Measurements from ENCODE around the gene PDK4. TPM values are rescaled to one million over a fixed set of nuclear protein-coding genes. Genes with fewer than 3 reads are reported as not detected.
"Not testable (repeated sequence)": the region's sequence is repeated elsewhere in the genome, so short reads cannot be mapped to it uniquely, and the experiment has no call there.

The PDK4 gene
- total RNA-seq, 2 experiments from 2014 or later = not detected

DNA sequence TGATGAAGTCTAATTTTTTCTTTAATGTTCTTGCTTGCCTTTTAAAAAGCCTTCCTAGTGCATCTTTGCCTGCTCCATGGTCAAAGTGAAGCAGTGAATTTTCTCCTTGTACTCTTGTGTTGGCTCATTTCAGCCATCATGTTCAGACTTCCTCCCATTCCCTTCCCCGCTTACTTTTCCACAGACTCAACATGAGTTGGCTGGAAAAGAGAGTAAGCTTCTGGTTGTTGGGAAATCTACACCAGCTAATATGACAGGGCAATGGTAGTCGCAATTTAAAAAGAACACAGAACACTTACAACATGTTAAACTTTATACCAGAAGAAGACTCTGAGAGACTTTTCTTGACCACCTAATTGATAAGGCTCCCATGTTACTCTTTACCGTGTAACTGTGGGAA, 24.3 kb upstream of the PDK4 start:
- CTCF ChIA-PET = interaction anchor here (0.7 kb wide), 1 partner anchor 65 kb away, joined by 3 read pairs; no protein-coding TSS in a partner anchor
- Mint-ChIP-seq H3K27ac (no peak overlapping the region), H3K36me3 (ENCODE audit: low read depth) (no peaks in the 10 kb centered on the region), H3K4me3 (no peak overlapping the region), H3K4me1 (no peaks in the 10 kb centered on the region), H3K9me3 (ENCODE audit: low read depth) (no peaks in the 10 kb centered on the region), H3K27me3 (peaks cover 2% of the 10 kb centered on the region)
- ATAC-seq = no peak
- no peak for DNase-seq
- POLR2A ChIA-PET = no interaction called here
- intact Hi-C loops (cut with DNase I, micrococcal nuclease) = no loop called here

DNA sequence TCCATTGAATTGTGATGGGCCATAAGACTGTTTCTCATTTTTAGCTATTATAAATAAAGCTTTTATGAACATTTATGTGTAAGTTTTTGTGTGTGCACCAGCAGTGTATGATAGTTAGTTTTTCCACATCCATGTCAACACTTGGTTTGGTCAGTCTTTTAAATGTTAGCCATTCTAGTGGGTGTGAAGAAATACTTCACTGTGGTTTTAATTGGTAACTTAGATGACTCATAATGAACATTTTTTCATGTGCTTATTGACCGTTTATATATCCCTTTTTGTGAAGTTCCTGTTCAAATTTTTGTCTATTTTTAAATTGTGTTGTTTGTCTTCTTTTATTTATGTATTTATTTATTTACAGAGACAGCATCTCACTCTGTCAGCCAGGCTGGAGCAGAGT, 23.6 kb upstream of the PDK4 start:
- no peak for ATAC-seq
- intact Hi-C loops (cut with DNase I, micrococcal nuclease) = no loop called here
- H3K4me1 Mint-ChIP-seq = no peaks in the 10 kb centered on the region

DNA sequence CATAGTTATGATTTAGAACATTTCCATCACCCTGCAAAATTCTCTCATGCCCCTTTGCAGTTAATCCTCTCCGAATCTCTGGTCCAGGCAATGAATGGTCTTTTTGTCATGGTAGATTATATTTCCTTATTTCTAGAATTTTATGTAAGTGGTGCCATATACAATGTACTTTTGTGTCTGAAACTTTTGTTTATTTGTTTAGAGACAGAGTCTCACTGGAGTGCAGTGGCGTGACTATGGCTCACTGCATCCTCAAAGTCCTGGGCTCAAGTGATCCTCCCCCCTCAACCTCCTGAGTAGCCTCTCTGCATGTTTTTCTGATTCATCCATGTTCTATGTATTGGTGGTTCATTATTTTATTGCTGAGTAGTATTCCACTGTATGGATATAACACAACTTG, 23.2 kb upstream of the PDK4 start:
- ChIA-PET POLR2A (no interaction called here), CTCF (interaction anchor here (0.6 kb wide), 1 partner anchor 59 kb away, joined by 4 read pairs; no protein-coding TSS in a partner anchor)
- intact Hi-C loops (cut with DNase I, micrococcal nuclease) = no loop called here
- H3K4me3 Mint-ChIP-seq = no peak overlapping the region
- no peak overlapping the region for H3K27ac Mint-ChIP-seq
- no peaks in the 10 kb centered on the region for H3K4me1 Mint-ChIP-seq
- H3K27me3 Mint-ChIP-seq = no peaks in the 10 kb centered on the region
- DNase-seq (no peak), ATAC-seq (no peak)
- H3K9me3 Mint-ChIP-seq (ENCODE audit: low read depth) = peaks cover 3% of the 10 kb centered on the region
- no peaks in the 10 kb centered on the region for H3K36me3 Mint-ChIP-seq (ENCODE audit: low read depth)

More for the DNA sequence above, 23.6 kb upstream of the PDK4 start:
- H3K4me3 Mint-ChIP-seq = no peak overlapping the region
- no peak overlapping the region for H3K27ac Mint-ChIP-seq
- DNase-seq = no peak
- CTCF ChIA-PET = interaction anchor here (0.6 kb wide), 1 partner anchor 60 kb away, joined by 4 read pairs; no protein-coding TSS in a partner anchor
- peaks cover under 1% of the 10 kb centered on the region for H3K27me3 Mint-ChIP-seq
- POLR2A ChIA-PET = no interaction called here
- no peaks in the 10 kb centered on the region for H3K9me3 Mint-ChIP-seq (ENCODE audit: low read depth)
- no peaks in the 10 kb centered on the region for H3K36me3 Mint-ChIP-seq (ENCODE audit: low read depth)

DNA sequence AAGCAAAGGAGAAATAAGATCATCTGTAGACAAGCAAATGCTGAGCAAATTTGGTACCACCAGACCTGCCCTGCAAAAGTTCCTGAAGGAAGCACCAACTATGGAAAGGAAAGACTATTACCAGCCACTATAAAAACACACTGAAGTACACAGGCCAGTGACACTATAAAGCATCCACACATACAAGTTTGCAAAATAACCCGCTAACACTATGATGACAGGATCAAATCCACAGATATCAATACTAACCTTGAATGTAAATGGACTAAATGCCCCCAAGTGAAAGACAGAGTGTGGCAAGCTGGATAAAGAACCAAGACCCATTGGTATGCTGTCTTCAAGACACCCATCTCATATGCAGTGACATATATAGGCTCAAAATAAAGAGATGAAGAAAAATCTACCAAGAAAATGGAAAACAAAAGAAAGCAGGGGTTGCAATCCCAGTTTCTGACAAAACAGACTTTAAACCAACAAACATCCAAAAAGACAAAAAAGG, 18.2 kb upstream of the PDK4 start:
- H3K4me1 Mint-ChIP-seq = no peaks in the 10 kb centered on the region
- H3K9me3 Mint-ChIP-seq (ENCODE audit: low read depth) = peaks cover 6% of the 10 kb centered on the region
- DNase-seq = no peak
- CTCF ChIA-PET = no interaction called here
- H3K27ac Mint-ChIP-seq = no peak overlapping the region
- H3K27me3 Mint-ChIP-seq = peaks cover 4% of the 10 kb centered on the region
- no peaks in the 10 kb centered on the region for H3K36me3 Mint-ChIP-seq (ENCODE audit: low read depth)
- H3K4me3 Mint-ChIP-seq = no peak overlapping the region
- POLR2A ChIA-PET = no interaction called here
- intact Hi-C loops (cut with DNase I, micrococcal nuclease) = no loop called here
- no peak for ATAC-seq

GRCh38 chr7:95611224-95611623, 14.9 kb upstream of the PDK4 start:
- H3K27me3 Mint-ChIP-seq = peaks cover 10% of the 10 kb centered on the region
- H3K4me3 Mint-ChIP-seq = no peak overlapping the region
- no peaks in the 10 kb centered on the region for H3K36me3 Mint-ChIP-seq (ENCODE audit: low read depth)
- CTCF ChIA-PET = no interaction called here
- DNase-seq = no peak
- intact Hi-C loops (cut with DNase I, micrococcal nuclease) = no loop called here
- peaks cover 2% of the 10 kb centered on the region for H3K4me1 Mint-ChIP-seq
- no peak for ATAC-seq
- POLR2A ChIA-PET = no interaction called here
- H3K9me3 Mint-ChIP-seq (ENCODE audit: low read depth) = peaks cover 6% of the 10 kb centered on the region
- H3K27ac Mint-ChIP-seq = no peak overlapping the region

GRCh38 chr7:95609277-95609971, 13.1 kb upstream of the PDK4 start:
- Mint-ChIP-seq H3K27me3 (peaks cover 10% of the 10 kb centered on the region), H3K4me1 (peaks cover 2% of the 10 kb centered on the region), H3K36me3 (ENCODE audit: low read depth) (no peaks in the 10 kb centered on the region), H3K9me3 (ENCODE audit: low read depth) (peaks cover 2% of the 10 kb centered on the region), H3K4me3 (no peak overlapping the region), H3K27ac (no peak overlapping the region)
- ChIA-PET POLR2A (no interaction called here), CTCF (no interaction called here)
- ATAC-seq = no peak
- DNase-seq = no peak
- intact Hi-C loops (cut with DNase I, micrococcal nuclease) = no loop called here

GRCh38 chr7:95608359-95609173, 12.2 kb upstream of the PDK4 start:
- H3K9me3 Mint-ChIP-seq (ENCODE audit: low read depth) = no peaks in the 10 kb centered on the region
- H3K27ac Mint-ChIP-seq = no peak overlapping the region
- no peak for ATAC-seq
- DNase-seq = no peak
- H3K27me3 Mint-ChIP-seq = peaks cover 10% of the 10 kb centered on the region
- no peak overlapping the region for H3K4me3 Mint-ChIP-seq
- H3K36me3 Mint-ChIP-seq (ENCODE audit: low read depth) = no peaks in the 10 kb centered on the region
- ChIA-PET POLR2A (no interaction called here), CTCF (interaction anchor here (0.7 kb wide), 3 partner anchors 32 to 288 kb away, joined by 3 to 4 read pairs (median 3); no protein-coding TSS in a partner anchor)
- intact Hi-C loops (cut with DNase I, micrococcal nuclease) = no loop called here
- peaks cover 2% of the 10 kb centered on the region for H3K4me1 Mint-ChIP-seq

- H3K27ac Mint-ChIP-seq = no peak overlapping the region
These were observed 11.2 kb upstream of the PDK4 start for GRCh38 chr7:95607561-95607960.

GRCh38 chr7:95605275-95605674, 9.0 kb upstream of the PDK4 start:
- intact Hi-C loops (cut with DNase I, micrococcal nuclease) = no loop called here

More at GRCh38 chr7:95607561-95607960, 11.2 kb upstream of the PDK4 start:
- Mint-ChIP-seq H3K4me1 (peaks cover 2% of the 10 kb centered on the region), H3K36me3 (ENCODE audit: low read depth) (no peaks in the 10 kb centered on the region), H3K4me3 (no peak overlapping the region), H3K27me3 (peaks cover 10% of the 10 kb centered on the region), H3K9me3 (ENCODE audit: low read depth) (no peaks in the 10 kb centered on the region)
- DNase-seq (no peak), ATAC-seq (no peak)
- intact Hi-C loops (cut with DNase I, micrococcal nuclease) = no loop called here
- ChIA-PET POLR2A (no interaction called here), CTCF (interaction anchor here (0.7 kb wide), 3 partner anchors 33 to 289 kb away, joined by 3 to 4 read pairs (median 3); no protein-coding TSS in a partner anchor)

DNA sequence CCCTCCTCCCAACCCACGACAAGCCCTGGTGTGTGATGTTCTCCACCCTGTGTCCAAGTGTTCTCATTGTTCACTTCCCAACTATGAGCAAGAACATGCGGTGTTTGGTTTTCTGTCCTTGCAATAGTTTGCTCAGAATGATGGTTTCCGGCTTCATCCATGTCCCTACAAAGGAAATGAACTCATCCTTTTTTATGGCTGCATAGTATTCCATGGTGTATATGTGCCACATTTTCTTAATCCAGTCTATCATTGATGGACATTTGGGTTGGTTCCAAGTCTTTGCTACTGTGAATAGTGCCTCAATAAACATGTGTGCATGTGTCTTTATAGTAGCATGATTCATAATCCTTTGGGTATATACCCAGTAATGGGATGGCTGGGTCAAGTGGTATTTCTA, 8.5 kb upstream of the PDK4 start:
- H3K27me3 Mint-ChIP-seq; H3K36me3 Mint-ChIP-seq (ENCODE audit: low read depth); POLR2A ChIA-PET; ATAC-seq; H3K4me3 Mint-ChIP-seq; H3K4me1 Mint-ChIP-seq; DNase-seq; H3K27ac Mint-ChIP-seq; CTCF ChIA-PET; H3K9me3 Mint-ChIP-seq (ENCODE audit: low read depth); intact Hi-C loops (cut with DNase I, micrococcal nuclease): not testable (repeated sequence)

More at GRCh38 chr7:95605275-95605674, 9.0 kb upstream of the PDK4 start:
- ATAC-seq (no peak), DNase-seq (no peak)
- ChIA-PET POLR2A (no interaction called here), CTCF (interaction anchor here (1.0 kb wide), 1 partner anchor 8 kb away, joined by 3 read pairs; no protein-coding TSS in a partner anchor)
- Mint-ChIP-seq H3K27me3 (peaks cover 8% of the 10 kb centered on the region), H3K9me3 (ENCODE audit: low read depth) (no peaks in the 10 kb centered on the region), H3K4me3 (no peak overlapping the region), H3K4me1 (peaks cover 2% of the 10 kb centered on the region), H3K36me3 (ENCODE audit: low read depth) (no peaks in the 10 kb centered on the region), H3K27ac (no peak overlapping the region)

GRCh38 chr7:95604397-95604796, 8.1 kb upstream of the PDK4 start:
- POLR2A ChIA-PET, H3K4me3 Mint-ChIP-seq: not testable (repeated sequence)

DNA sequence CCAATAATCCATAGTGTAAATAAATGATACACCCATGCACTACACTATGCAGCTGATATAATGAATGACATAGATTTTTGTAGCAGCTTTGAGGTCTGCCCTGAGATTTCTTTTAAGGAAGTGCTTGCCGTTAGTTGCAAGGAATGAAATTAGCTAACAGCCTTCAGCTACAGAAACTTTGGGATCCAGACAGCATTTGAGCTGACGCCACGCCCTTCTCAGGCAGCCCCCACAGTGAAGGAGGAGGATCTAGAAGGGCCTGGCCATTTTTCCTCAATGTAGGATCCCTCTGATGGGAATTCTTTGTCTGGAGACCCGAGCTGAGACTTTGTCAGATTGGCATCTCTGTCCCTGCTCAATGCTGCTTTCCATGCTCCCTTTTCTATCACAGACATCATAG, 6.1 kb upstream of the PDK4 start:
- DNase-seq (no peak), ATAC-seq (no peak)
- CTCF ChIA-PET = no interaction called here
- no peak overlapping the region for H3K27ac Mint-ChIP-seq
- H3K4me1 Mint-ChIP-seq = no peaks in the 10 kb centered on the region
- no peaks in the 10 kb centered on the region for H3K36me3 Mint-ChIP-seq (ENCODE audit: low read depth)
- POLR2A ChIA-PET = no interaction called here
- H3K27me3 Mint-ChIP-seq = peaks cover 7% of the 10 kb centered on the region
- H3K9me3 Mint-ChIP-seq (ENCODE audit: low read depth) = no peaks in the 10 kb centered on the region
- H3K4me3 Mint-ChIP-seq = no peak overlapping the region
- intact Hi-C loops (cut with DNase I, micrococcal nuclease) = no loop called here

More at GRCh38 chr7:95604397-95604796, 8.1 kb upstream of the PDK4 start:
- ATAC-seq; H3K27me3 Mint-ChIP-seq; H3K27ac Mint-ChIP-seq; H3K9me3 Mint-ChIP-seq (ENCODE audit: low read depth); intact Hi-C loops (cut with DNase I, micrococcal nuclease); DNase-seq; H3K4me1 Mint-ChIP-seq; CTCF ChIA-PET; H3K36me3 Mint-ChIP-seq (ENCODE audit: low read depth): not testable (repeated sequence)

Measured in activated CD4-positive, alpha-beta T cell treated with anti-CD3 and anti-CD28 coated beads for 36 hours (primary cell).